AG04450 (cell line): ENCODE results near the gene TRAF2. TPM values are rescaled to one million over a fixed set of nuclear protein-coding genes. Genes with fewer than 3 reads are reported as not detected.

ENCODE experiments used
- CTCF ChIA-PET: fragments of 300-600, 350-600 bp; formaldehyde crosslinking; extraction: SDS; loops from one replicate; lab custom pipeline; 2022; ENCODE audit warnings: antibody characterized with exemption, inconsistent platforms; lab: Charles Lee
- POLR2A ChIA-PET: fragments of 350-600 bp; formaldehyde crosslinking; extraction: SDS; loops from one replicate; lab custom pipeline; 2021; ENCODE audit warnings: antibody characterized with exemption, inconsistent platforms; lab: Yijun Ruan, JAX
- DNase-seq: peaks from one replicate; pipeline ENCODE4 v3.0.0-alpha.2; 2011; ENCODE audit warnings: low read depth, low spot score
- H3K27ac ChIP-seq: one replicate; pipeline ENCODE4 v1.5.1; 2012; ENCODE audit warnings: low read depth, low read length, control low read depth
- H3K27me3 ChIP-seq: one replicate; pipeline ENCODE4 v1.6.0; 2012; ENCODE audit warnings: low read length; ENCODE audit not compliant: control insufficient read depth, insufficient read depth
- H3K4me3 ChIP-seq: 2 replicates; pipeline ENCODE4 v1.5.1; 2011; ENCODE audit warnings: mild to moderate bottlenecking, low read depth, low read length, control low read depth
- H3K9me3 ChIP-seq: 2 replicates; pipeline ENCODE4 v1.5.1; 2012; ENCODE audit warnings: low read length; ENCODE audit not compliant: control insufficient read depth, insufficient read depth
- CTCF ChIP-seq: IDR thresholded peaks from 2 replicates; pipeline ENCODE4 v1.5.1; 2011; ENCODE audit warnings: low read depth, low read length, control low read depth, inconsistent platforms
- polyA plus RNA-seq: library from polyadenylated mRNA; depleted of rRNA; stranded (reverse); fragments of >200 nt; gene quantifications from 2 replicates; pipeline ENCODE4 v1.2.3, GENCODE V29; 2011

The TRAF2 gene
- polyA plus RNA-seq, 1 experiment: 6.1 TPM

- POLR2A ChIA-PET: no interaction called here
- CTCF ChIA-PET: interaction anchor here (1.4 kb wide), 1 partner anchor 13 kb away, joined by 3 read pairs; no protein-coding TSS in a partner anchor
- TF ChIP-seq CTCF: no peak
- Histone ChIP-seq H3K27me3 (peaks cover 24% of the 10 kb centered on the region), H3K4me3 (no peak overlapping the region), H3K9me3 (no peaks in the 10 kb centered on the region; the same call in 1 of the 2 replicates), H3K27ac (no peak overlapping the region)
- DNase-seq: no peak
Measured at GRCh38 chr9:136961279-136962065, 75.2 kb downstream of the TRAF2 start.

- POLR2A ChIA-PET: no interaction called here
- H3K9me3 ChIP-seq: no peaks in the 10 kb centered on the region; the same call in 1 of the 2 replicates
- H3K4me3 ChIP-seq: no peak overlapping the region
- no peak for DNase-seq
- H3K27me3 ChIP-seq: peaks cover 22% of the 10 kb centered on the region
- CTCF ChIA-PET: interaction anchor here (1.4 kb wide), 1 partner anchor 14 kb away, joined by 3 read pairs; no protein-coding TSS in a partner anchor
- TF ChIP-seq CTCF: no peak
- no peak overlapping the region for H3K27ac ChIP-seq
Measured at GRCh38 chr9:136962163-136962562, 75.8 kb downstream of the TRAF2 start.

GRCh38 chr9:136962701-136963248, 76.5 kb downstream of the TRAF2 start:
- Histone ChIP-seq H3K4me3 (no peak overlapping the region), H3K9me3 (no peaks in the 10 kb centered on the region; the same call in 1 of the 2 replicates), H3K27ac (no peak overlapping the region), H3K27me3 (peaks cover 22% of the 10 kb centered on the region)
- ChIA-PET POLR2A (no interaction called here), CTCF (interaction anchor here (1.4 kb wide), 1 partner anchor 15 kb away, joined by 3 read pairs; no protein-coding TSS in a partner anchor)
- TF ChIP-seq CTCF: no peak
- no peak for DNase-seq

- CTCF ChIA-PET: no interaction called here
- POLR2A ChIA-PET: no interaction called here
Measured at GRCh38 chr9:136963341-136963740, 77.0 kb downstream of the TRAF2 start.

More at GRCh38 chr9:136963341-136963740, 77.0 kb downstream of the TRAF2 start:
- no peak for DNase-seq
- no peak for TF ChIP-seq CTCF
- H3K27ac ChIP-seq: no peak overlapping the region
- peaks cover 19% of the 10 kb centered on the region for H3K27me3 ChIP-seq
- H3K4me3 ChIP-seq: no peak overlapping the region
- no peaks in the 10 kb centered on the region; the same call in 1 of the 2 replicates for H3K9me3 ChIP-seq
